ENCODE results near the gene TRIM66.

TRIM66 gene

GRCh38 chr11:8608652-8609051, 73.8 kb downstream of the TRIM66 start:
- no peak overlapping the region for H3K4me3 ChIP-seq (ENCODE audit: low read depth, low read length)
- DNase-seq (ENCODE audit: low read depth): no peak
- no peak for TF ChIP-seq CTCF (IDR thresholded peaks at IDR 0.05; ENCODE audit: control insufficient read depth, extremely low read depth, insufficient read depth)

- no peak for TF ChIP-seq CTCF (IDR thresholded peaks at IDR 0.05; ENCODE audit: control insufficient read depth, extremely low read depth, insufficient read depth)
- H3K4me3 ChIP-seq (ENCODE audit: low read depth, low read length): no peak overlapping the region
- no peak for DNase-seq (ENCODE audit: low read depth)
These were observed 76.4 kb downstream of the TRIM66 start for GRCh38 chr11:8605971-8606563.

GRCh38 chr11:8604078-8604723, 78.3 kb downstream of the TRIM66 start:
- peak; percentile 76 for TF ChIP-seq CTCF (IDR thresholded peaks at IDR 0.05; ENCODE audit: control insufficient read depth, extremely low read depth, insufficient read depth)
- DNase-seq (ENCODE audit: low read depth): peak; percentile 34
- no peak overlapping the region for H3K4me3 ChIP-seq (ENCODE audit: low read depth, low read length)

GRCh38 chr11:8603696-8604077, 78.8 kb downstream of the TRIM66 start:
- no peak for TF ChIP-seq CTCF (IDR thresholded peaks at IDR 0.05; ENCODE audit: control insufficient read depth, extremely low read depth, insufficient read depth)
- no peak overlapping the region for H3K4me3 ChIP-seq (ENCODE audit: low read depth, low read length)
- DNase-seq (ENCODE audit: low read depth): no peak

GRCh38 chr11:8601376-8602133, 80.9 kb downstream of the TRIM66 start:
- DNase-seq (ENCODE audit: low read depth): no peak
- no peak for TF ChIP-seq CTCF (IDR thresholded peaks at IDR 0.05; ENCODE audit: control insufficient read depth, extremely low read depth, insufficient read depth)
- H3K4me3 ChIP-seq (ENCODE audit: low read depth, low read length): no peak overlapping the region

- no peak overlapping the region for H3K4me3 ChIP-seq (ENCODE audit: low read depth, low read length)
- DNase-seq (ENCODE audit: low read depth): no peak
- TF ChIP-seq CTCF (IDR thresholded peaks at IDR 0.05; ENCODE audit: control insufficient read depth, extremely low read depth, insufficient read depth): no peak
These were observed 84.0 kb downstream of the TRIM66 start for GRCh38 chr11:8598506-8598905.
